ENCODE measurements around the gene LDLR. TPM values are rescaled to one million over a fixed set of nuclear protein-coding genes. Genes with fewer than 3 reads are reported as not detected.

The LDLR gene
- total and polyA plus RNA-seq, 3 donors from 2014 or later: 12.5 to 20.1 (median 19.0) TPM

GRCh38 chr19:11125994-11126685, 36.9 kb downstream of the LDLR start:
- no peaks in the 10 kb centered on the region for H3K9me3 ChIP-seq
- H3K4me1 ChIP-seq: no peaks in the 10 kb centered on the region
- peak; percentile 92 for DNase-seq
- TF ChIP-seq POLR2A (IDR thresholded peaks at IDR 0.05): no peak
- TF ChIP-seq, protein P1, sequence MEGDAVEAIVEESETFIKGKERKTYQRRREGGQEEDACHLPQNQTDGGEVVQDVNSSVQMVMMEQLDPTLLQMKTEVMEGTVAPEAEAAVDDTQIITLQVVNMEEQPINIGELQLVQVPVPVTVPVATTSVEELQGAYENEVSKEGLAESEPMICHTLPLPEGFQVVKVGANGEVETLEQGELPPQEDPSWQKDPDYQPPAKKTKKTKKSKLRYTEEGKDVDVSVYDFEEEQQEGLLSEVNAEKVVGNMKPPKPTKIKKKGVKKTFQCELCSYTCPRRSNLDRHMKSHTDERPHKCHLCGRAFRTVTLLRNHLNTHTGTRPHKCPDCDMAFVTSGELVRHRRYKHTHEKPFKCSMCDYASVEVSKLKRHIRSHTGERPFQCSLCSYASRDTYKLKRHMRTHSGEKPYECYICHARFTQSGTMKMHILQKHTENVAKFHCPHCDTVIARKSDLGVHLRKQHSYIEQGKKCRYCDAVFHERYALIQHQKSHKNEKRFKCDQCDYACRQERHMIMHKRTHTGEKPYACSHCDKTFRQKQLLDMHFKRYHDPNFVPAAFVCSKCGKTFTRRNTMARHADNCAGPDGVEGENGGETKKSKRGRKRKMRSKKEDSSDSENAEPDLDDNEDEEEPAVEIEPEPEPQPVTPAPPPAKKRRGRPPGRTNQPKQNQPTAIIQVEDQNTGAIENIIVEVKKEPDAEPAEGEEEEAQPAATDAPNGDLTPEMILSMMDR (IDR thresholded peaks at IDR 0.05): peak; percentile 78 to 81 (median 79)
- WGBS, 2 donors: 63 to 72% methylated on average over 11 of the region's 11 CpGs
- intact Hi-C loops (cut with DNase I; ENCODE audit: low total_unique reads): no loop called here
- no peaks in the 10 kb centered on the region for H3K27me3 ChIP-seq
- no peak overlapping the region for H3K4me3 ChIP-seq
- H3K27ac ChIP-seq: peak overlapping the region in 1 of 2 donors; percentile 36
- no peaks in the 10 kb centered on the region for H3K36me3 ChIP-seq (ENCODE audit: low read depth, missing control alignments)

GRCh38 chr19:11127905-11128304, 38.6 kb downstream of the LDLR start:
- 84 to 90% methylated on average over 14 to 15 of the region's 15 CpGs for WGBS, 2 donors
- Histone ChIP-seq H3K4me3 (no peak overlapping the region), H3K27me3 (no peaks in the 10 kb centered on the region), H3K9me3 (no peaks in the 10 kb centered on the region), H3K36me3 (ENCODE audit: low read depth, missing control alignments) (no peaks in the 10 kb centered on the region), H3K4me1 (no peaks in the 10 kb centered on the region), H3K27ac (no peak overlapping the region)
- intact Hi-C loops (cut with DNase I; ENCODE audit: low total_unique reads): no loop called here
- TF ChIP-seq, protein P1 (IDR thresholded peaks at IDR 0.05): no peak
- TF ChIP-seq POLR2A (IDR thresholded peaks at IDR 0.05): no peak
- DNase-seq: no peak

- intact Hi-C loops (cut with DNase I; ENCODE audit: low total_unique reads): loop anchor here (10.0 kb wide), 1 partner anchor 154 kb away; no protein-coding TSS in a partner anchor
- no peak for TF ChIP-seq POLR2A (IDR thresholded peaks at IDR 0.05)
- TF ChIP-seq, protein P1 (IDR thresholded peaks at IDR 0.05): peak; percentile 83 to 86 (median 84)
- Histone ChIP-seq H3K4me1 (no peaks in the 10 kb centered on the region), H3K27me3 (no peaks in the 10 kb centered on the region), H3K9me3 (no peaks in the 10 kb centered on the region), H3K27ac (peak overlapping the region; percentile 9 to 14), H3K4me3 (no peak overlapping the region), H3K36me3 (ENCODE audit: low read depth, missing control alignments) (no peaks in the 10 kb centered on the region)
- 53 to 66% methylated on average over 18 to 19 of the region's 19 CpGs for WGBS, 2 donors
- DNase-seq: peak; percentile 84
Measured at GRCh38 chr19:11130824-11131455, 41.7 kb downstream of the LDLR start.

DNA sequence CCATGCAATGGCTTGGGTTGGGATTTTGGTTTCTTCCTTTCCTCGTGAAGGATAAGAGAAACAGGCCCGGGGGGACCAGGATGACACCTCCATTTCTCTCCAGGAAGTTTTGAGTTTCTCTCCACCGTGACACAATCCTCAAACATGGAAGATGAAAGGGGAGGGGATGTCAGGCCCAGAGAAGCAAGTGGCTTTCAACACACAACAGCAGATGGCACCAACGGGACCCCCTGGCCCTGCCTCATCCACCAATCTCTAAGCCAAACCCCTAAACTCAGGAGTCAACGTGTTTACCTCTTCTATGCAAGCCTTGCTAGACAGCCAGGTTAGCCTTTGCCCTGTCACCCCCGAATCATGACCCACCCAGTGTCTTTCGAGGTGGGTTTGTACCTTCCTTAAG, 42.2 kb downstream of the LDLR start:
- Histone ChIP-seq H3K27me3 (no peaks in the 10 kb centered on the region), H3K36me3 (ENCODE audit: low read depth, missing control alignments) (no peaks in the 10 kb centered on the region), H3K4me1 (no peaks in the 10 kb centered on the region), H3K9me3 (no peaks in the 10 kb centered on the region), H3K27ac (peak overlapping the region; percentile 9 to 14), H3K4me3 (no peak overlapping the region)
- intact Hi-C loops (cut with DNase I; ENCODE audit: low total_unique reads): loop anchor here (10.0 kb wide), 1 partner anchor 153 kb away; no protein-coding TSS in a partner anchor
- no peak for TF ChIP-seq POLR2A (IDR thresholded peaks at IDR 0.05)
- TF ChIP-seq, protein P1 (IDR thresholded peaks at IDR 0.05): no peak
- WGBS, 2 donors: 72 to 74% methylated on average over 7 of the region's 7 CpGs
- no peak for DNase-seq
